ENCODE data around the gene IL12RB2.
A peak's percentile ranks its signal among the peaks of the same experiment; 100 is the strongest.

The IL12RB2 gene

GRCh38 chr1:67313934-67314671, 6.4 kb downstream of the IL12RB2 start:
- no peak for DNase-seq

- peak in 3 of 4 experiments; percentile 12 to 22 (median 19) for DNase-seq
These were observed 7.0 kb downstream of the IL12RB2 start for GRCh38 chr1:67314696-67315095.

DNA sequence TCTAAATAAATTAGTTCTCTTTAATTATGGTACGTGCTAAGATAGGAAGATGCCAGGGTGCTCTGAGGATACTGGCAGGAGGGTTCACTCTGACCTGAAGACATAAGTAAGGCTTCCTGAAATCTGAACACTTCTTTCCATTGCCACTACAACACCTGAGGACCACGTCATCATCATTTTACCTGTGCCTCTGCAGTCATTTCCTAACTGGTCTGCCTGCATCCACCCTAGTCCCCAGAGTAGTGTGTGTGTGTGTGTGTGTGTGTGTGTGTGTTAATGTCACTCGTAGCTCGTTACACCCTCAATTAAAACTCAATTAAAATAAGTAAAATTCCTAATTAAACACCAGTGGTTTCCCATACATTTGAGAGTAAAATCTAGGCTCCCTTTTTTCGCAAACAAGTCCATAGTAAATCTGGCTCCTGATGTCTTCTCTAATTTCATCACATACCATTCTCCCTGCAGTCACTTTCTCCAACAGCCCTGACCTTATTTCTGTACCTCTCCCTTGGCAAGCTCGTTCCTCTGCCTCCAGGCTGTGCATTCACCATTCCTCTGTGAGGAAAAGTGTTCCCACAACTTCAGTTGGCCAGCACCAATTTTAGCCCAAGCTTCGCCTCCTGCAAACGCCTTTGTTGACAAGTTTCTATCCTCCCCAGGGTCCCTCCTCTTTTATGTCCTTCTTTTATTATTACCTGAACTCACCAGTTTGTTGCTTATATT, 8.7 kb downstream of the IL12RB2 start:
- no peak for DNase-seq

GRCh38 chr1:67316918-67317317, 9.2 kb downstream of the IL12RB2 start:
- no peak for DNase-seq

DNA sequence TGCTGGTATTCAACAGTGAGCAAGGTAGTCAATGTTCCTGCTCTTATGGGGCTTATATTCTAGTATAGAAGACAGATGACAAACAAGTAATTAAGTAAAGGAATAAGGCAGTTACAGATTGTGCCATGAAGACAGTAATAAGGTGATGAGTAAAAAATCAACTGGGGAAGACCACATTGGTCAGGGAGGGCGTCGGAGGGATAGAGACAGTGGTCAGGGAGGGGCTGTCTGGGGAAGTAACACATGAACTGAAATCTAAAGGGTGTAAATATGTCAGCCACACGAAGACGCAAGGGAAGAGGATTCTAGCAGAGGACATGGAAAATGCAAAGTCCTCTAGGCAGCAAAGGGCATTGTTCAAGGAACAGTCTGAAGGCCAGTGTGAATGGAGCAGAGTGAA, 10.1 kb downstream of the IL12RB2 start:
- no peak for DNase-seq

DNA sequence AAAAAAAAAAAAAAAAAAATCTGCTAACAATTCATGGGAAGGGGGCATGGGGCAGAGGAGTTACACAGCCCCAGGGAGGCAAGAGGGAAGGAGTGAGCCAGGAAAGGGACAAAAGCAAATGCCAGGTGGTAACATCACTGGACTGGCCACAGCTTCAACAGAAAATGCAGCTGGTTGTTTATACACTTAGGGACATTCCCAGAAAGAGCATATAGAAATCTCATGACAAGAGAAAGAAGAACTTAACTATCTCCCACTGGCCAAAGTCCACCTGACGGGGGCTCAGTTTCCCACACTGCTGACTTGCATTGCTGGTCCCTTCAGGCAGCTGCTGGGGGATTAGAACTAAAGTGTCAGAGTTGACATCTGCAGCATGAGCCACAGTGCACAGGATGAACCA, 14.8 kb downstream of the IL12RB2 start:
- DNase-seq = no peak

DNA sequence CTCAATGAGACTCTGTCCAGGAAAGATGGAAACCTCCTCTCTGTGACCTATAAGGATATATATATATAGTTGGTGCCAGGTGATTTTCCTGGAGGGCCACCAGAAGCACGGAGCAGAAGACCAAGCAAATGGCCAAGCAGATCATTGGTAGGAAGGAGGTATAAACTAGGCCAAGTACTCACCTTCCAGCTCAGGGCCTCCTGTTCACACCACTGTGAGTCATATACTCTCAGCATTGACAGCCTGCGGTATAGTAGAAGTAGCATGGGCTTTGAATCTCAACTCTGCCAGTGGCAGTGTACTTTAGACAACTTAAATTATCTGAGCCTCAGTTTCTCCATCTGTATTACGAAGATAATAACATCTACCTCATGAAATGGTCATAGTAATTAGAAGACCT, 15.4 kb downstream of the IL12RB2 start:
- DNase-seq = no peak

GRCh38 chr1:67324068-67324467, 16.4 kb downstream of the IL12RB2 start:
- no peak for DNase-seq

GRCh38 chr1:67327864-67328466, 20.3 kb downstream of the IL12RB2 start:
- DNase-seq = no peak

DNA sequence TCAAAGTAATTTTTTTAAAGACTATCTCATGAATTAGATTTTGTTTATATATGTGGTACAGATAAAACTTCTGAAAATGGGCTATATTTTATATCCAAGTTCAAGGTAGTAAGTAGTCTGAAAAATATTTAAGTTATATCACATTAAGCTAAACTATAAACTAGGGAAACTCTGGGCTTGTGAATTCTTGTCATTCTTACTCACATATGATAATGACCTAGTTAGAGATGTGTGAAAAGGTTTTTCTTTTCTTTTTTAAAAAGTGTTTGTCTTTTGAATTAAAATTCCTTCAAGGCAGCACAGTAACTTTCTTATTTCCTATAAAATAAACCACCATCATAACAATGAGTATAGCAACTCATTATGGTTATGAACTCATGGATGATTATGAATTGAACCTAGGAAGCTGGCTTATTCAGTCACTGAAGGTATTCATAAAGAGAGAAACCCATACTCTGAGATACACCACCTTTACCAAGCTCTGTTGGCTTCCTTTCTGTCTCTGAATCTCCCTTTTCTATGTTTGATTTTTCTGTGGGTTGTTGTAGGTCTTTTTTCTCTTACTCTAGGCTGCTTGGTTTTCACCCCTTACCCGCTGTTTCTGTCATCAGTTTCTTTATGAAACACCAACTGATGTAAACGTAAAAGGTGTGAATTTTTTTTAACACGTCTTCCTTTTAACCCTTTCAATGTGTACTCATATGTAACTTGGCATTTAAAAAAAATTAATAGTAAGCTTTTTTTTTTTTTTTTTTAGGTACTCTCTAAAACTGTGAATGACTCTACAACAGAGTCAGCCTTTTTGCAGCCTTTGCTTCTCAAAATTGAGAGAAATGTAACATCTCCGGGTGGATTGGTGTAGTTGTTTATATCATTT, 25.2 kb downstream of the IL12RB2 start:
- DNase-seq = no peak

DNA sequence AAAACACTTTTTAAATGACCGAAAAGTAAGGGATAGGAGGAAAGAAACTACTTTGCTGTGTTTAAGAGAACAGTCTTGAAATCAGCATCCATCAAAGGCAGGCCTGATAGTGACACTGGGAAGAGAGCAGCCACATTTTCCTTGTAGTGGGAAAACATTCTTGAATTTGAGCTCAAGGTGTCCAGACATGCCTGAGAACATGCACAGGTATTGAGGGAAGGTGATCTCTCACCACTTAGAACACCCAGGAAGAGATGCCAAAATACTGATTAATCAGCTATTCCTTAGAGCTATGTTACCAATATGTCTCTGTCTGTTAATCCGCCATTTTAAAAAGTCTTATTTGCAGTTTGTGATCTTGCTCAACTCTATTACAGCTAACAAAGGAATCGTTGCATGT, 25.9 kb downstream of the IL12RB2 start:
- no peak for DNase-seq

DNA sequence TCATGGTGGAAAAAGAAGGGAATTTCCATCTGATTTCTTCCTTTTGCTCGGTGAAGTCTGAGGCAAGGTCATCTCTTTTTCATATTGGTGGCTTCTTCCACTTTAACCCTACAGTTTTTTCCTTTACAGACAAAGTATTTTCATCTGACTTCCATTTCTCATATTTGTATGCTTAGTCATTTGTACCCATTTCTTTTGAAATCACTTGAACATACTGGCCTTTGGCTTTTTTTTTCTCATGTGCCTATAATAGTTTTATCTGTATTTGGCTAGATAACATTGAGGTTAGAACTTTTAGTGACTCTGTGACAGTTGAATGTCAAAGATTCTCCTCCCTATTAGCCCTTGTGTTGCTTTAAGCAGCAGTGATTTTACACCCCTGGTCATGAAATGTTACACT, 27.7 kb downstream of the IL12RB2 start:
- DNase-seq = no peak

DNA sequence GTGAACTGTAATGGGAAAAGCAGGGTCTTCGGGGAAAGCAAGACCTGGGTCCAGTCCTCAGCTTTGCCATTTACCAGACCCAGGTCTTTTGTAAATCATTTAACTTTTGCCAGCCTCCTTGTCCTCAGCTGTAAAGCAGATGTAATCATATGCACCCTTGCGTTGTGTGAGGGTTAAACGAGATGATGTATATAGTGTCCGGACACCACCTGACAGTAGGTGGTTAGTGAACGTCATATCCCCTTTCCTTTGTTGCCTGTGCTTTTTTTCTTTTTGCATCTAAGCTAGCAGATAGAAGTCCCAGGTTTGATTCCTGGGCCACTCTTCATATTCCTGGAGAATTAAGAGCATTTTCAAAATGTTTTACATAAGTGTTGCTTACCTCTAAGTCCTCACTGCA, 28.5 kb downstream of the IL12RB2 start:
- DNase-seq = no peak

- DNase-seq = no peak
These were observed 29.1 kb downstream of the IL12RB2 start for GRCh38 chr1:67336783-67337182.

DNA sequence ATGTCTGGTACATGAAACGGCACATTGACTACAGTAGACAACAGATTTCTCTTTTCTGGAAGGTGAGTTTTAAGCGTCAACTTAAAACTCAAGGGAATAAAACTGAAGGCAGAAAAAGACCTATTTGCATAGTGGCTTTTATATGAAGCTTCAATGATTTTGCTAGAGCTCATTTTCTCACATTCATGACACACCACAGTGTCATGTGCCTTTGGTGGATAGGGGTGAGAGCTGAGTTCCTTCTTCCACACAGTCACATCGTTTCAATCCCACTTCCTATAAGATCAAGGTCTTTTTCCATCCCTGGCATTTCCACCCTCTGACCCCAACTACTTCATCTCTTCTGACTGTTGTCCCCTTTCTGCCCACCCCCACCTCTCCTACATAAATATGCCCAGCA, 31.0 kb downstream of the IL12RB2 start:
- peak; percentile 56 to 76 (median 67) for DNase-seq

- DNase-seq = peak; percentile 36 to 59 (median 44)
These were observed 32.1 kb downstream of the IL12RB2 start for GRCh38 chr1:67339623-67340343.

- peak in 3 of 4 experiments; percentile 33 to 45 (median 36) for DNase-seq
These were observed 34.6 kb downstream of the IL12RB2 start for GRCh38 chr1:67342076-67342890.

- no peak for DNase-seq
These were observed 37.9 kb downstream of the IL12RB2 start for GRCh38 chr1:67345556-67345955.

- DNase-seq = no peak
These were observed 39.3 kb downstream of the IL12RB2 start for GRCh38 chr1:67346982-67347381.

DNA sequence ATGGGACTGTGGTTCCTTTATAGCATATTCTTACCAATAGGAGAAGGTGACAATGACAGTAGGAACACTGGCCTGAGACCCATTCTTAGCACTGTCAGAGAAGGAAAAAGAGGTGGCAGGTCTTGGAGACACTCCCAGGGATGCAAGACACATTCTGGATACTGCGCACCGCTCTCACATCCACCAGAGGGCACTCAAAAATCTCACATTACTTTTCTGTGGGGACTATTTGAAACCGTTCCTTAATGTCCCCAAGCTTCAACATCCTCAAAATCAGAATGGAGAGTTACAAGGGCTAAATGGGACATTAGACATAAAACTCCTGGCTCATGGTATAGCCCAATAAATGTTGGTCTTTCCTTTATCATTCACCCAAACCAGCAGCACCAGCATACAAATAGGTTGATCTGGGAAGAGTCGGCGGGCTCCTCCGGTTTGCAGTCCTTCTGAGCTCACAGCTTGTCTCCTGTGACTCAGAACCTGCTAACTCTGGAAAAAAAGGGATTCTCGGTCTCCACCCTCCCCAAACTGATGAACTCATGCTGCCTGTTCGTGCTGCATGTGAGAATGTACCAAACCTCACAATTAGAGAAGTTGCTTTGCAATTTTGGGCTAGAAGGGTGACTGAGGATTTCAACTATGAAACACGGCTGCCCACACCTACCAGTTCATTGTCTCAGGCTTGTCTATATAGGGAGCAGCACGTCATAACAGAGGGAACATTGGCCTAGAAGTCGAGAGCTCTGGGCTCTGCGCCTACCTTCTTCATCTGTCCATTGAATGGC, 40.2 kb downstream of the IL12RB2 start:
- DNase-seq = peak; percentile 45 to 73 (median 65)
